GM12892 (cell line): ENCODE data around the gene UBR2.
A peak's percentile ranks its signal among the peaks of the same experiment; 100 is the strongest.
"Not testable (repeated sequence)": the region's sequence is repeated elsewhere in the genome, so short reads cannot be mapped to it uniquely, and the experiment has no call there.

ENCODE experiments used
- DNase-seq: peaks from one replicate; pipeline ENCODE4 v3.0.0; 2011; ENCODE audit not compliant: insufficient read length
- FAIRE-seq: peaks from 2 replicates; lab custom pipeline; 2011; peaks lifted over from hg19 to GRCh38; lab: Jason Lieb, UNC
- POLR2A ChIP-seq: IDR thresholded peaks from 2 replicates; pipeline ENCODE4 v1.6.1; 2011; ENCODE audit warnings: low read depth, low read length, control low read depth
- POLR2AphosphoS5 ChIP-seq: IDR thresholded peaks from 2 replicates; pipeline ENCODE4 v1.6.1; 2011; ENCODE audit warnings: low read depth, low read length, control low read depth
- TAF1 ChIP-seq: IDR thresholded peaks from 2 replicates; pipeline ENCODE4 v1.6.1; 2011; ENCODE audit warnings: low read depth, mild to moderate bottlenecking, control low read depth, low read length, borderline replicate concordance

Gene UBR2

GRCh38 chr6:42726026-42726425, 162.2 kb downstream of the UBR2 start:
- no peak for DNase-seq
- no peak for FAIRE-seq
- TF ChIP-seq POLR2A, result no peak
- no peak for TF ChIP-seq TAF1
- TF ChIP-seq POLR2AphosphoS5, result no peak

- peak; percentile 67 for DNase-seq
- FAIRE-seq, result peak; percentile 79
- no peak for TF ChIP-seq TAF1
- no peak for TF ChIP-seq POLR2A
- TF ChIP-seq POLR2AphosphoS5, result no peak
These were observed 162.8 kb downstream of the UBR2 start for GRCh38 chr6:42726485-42727086.

- TF ChIP-seq POLR2A (no peak), POLR2AphosphoS5 (no peak), TAF1 (no peak)
- FAIRE-seq, result no peak
- DNase-seq, result no peak
These were observed 163.3 kb downstream of the UBR2 start for GRCh38 chr6:42727087-42727611.

DNA sequence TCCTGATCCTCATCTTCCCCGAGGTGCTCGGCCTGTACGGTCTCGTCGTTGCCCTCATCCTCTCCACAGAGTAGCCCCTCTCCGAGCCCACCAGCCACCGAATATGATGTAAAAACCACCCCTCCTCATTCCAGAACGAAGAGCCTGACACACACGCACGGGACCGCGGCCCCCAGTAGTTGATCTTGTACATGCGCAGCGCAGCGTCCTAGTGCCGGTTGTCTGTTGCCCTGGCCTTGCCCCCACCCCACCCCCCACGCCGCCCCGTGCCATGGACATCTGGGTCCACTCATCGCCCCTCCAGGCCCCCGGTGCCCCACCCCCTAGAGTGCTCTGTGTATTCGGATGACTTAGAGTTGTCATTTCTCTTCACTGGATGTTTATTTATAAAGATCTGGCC, 163.8 kb downstream of the UBR2 start:
- DNase-seq (no peak), FAIRE-seq (no peak)
- TF ChIP-seq POLR2A (no peak), TAF1 (no peak), POLR2AphosphoS5 (no peak)

GRCh38 chr6:42729731-42730130, 165.9 kb downstream of the UBR2 start:
- no peak for TF ChIP-seq POLR2A
- no peak for TF ChIP-seq POLR2AphosphoS5
- FAIRE-seq (no peak), DNase-seq (no peak)

DNA sequence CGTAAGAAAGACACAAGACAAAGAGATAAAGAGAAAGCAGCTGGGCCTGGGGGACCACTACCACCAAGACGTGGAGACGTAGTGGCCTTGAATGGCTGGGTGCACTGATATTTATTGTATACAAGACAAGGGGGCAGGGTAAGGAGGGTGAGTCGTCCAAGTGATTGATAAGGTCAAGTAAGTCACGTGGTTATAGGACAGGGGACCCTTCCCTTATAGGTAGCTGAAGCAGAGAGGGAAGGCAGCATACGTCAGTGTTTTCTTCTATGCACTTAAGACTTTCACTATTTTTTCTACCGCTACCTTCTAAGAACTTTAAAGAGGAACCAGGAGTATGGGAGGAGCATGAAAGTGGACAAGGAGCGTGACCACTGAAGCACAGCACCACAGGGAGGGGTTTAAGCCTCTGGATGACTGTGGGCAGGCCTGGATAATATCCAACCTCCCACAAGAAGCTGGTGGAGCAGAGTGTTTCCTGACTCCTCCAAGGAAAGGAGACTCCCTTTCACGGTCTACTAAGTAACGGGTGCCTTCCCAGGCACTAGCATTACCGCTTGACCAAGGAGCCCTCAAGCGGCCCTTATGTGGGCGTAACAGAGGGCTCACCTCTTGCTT, 170.1 kb downstream of the UBR2 start:
- DNase-seq, FAIRE-seq: not testable (repeated sequence)

GRCh38 chr6:42735976-42736375, 172.1 kb downstream of the UBR2 start:
- DNase-seq (no peak), FAIRE-seq (no peak)
- TF ChIP-seq POLR2AphosphoS5, result no peak
- TF ChIP-seq POLR2A, result no peak
- TF ChIP-seq TAF1, result no peak

DNA sequence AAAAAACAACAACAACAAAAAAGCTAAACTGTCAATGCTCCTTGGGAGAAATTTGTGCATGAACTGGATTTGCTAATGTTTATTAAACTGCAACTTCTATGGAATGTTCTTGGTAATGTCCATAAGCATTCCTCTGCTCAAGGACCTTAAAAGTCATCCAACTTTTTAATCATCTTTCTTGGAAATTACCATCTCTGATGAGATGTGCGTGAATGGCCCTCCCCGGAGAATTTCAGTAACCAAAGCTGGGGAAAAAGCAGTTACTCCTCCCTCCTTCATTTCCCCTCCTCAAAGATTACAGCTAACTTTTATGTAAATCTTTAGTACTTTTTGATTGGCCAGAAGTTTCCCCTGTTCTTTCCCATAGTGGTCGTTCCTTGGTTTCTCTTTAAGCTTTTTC, 176.9 kb downstream of the UBR2 start:
- FAIRE-seq (no peak), DNase-seq (no peak)
- TF ChIP-seq POLR2AphosphoS5 (no peak), TAF1 (no peak), POLR2A (no peak)

GRCh38 chr6:42742116-42742894, 178.5 kb downstream of the UBR2 start:
- FAIRE-seq (no peak), DNase-seq (no peak)
- TF ChIP-seq POLR2A (no peak), TAF1 (no peak)
